ENCODE results near the gene MAT2B. TPM values are rescaled to one million over a fixed set of nuclear protein-coding genes. Genes with fewer than 3 reads are reported as not detected.

The MAT2B gene
- total and polyA plus RNA-seq, 9 of the 15 experiments (the other 6 are each of a cell fraction or from before 2014, with no cell fraction given), result 32.0 to 57.7 (median 43.6) TPM

DNA sequence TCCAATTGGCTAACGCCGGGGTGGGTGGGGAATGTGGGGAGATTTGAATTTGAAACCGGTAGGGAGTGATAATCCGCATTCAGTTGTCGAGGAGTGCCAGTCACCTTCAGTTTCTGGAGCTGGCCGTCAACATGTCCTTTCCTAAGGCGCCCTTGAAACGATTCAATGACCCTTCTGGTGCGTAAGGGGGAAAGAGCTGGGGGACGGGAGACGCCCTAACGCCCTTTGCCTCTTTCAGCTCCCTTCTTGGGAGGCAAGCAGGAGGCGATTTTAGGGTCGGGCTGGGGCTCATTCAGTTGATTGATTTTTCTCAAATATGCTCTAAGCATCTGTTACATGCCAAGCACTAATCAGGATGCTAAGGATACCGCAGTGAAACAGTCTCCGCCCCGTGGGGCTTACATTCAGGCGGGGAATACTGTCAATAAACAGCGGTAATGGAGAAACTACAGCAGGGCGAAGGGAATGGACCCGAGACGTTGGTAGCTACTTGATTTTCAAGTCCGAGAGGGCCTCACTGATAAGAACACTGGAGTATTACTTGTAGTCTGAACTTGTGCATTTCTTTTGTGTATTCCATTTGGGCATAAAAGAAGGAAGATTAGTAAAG is 44.8 kb upstream of the MAT2B start, which contains the start of gene HMMR (continued):
- TF ChIP-seq GTF2F1 (IDR thresholded peaks at IDR 0.05; ENCODE audit: low read depth, low read length) (0 out of 2 replicates have a peak, but pooled peaks have one; percentile 17), ARID2 (IDR thresholded peaks at IDR 0.05) (0 out of 2 replicates have a peak, but pooled peaks have one; percentile 43), HDAC1 (IDR thresholded peaks at IDR 0.05) (peak in 1 of 2 experiments; percentile 77; a peak in 2 of 4 replicates), SMARCB1 (IDR thresholded peaks at IDR 0.05; ENCODE audit: insufficient read length, low read depth) (no peak), ARHGAP35 (IDR thresholded peaks at IDR 0.05; ENCODE audit: partially characterized antibody) (no peak), MYBL2 (IDR thresholded peaks at IDR 0.05; ENCODE audit: low read depth) (peak; percentile 97), MYBL2 (CRISPR knock-in tag; IDR thresholded peaks at IDR 0.05; ENCODE audit: borderline replicate concordance) (no peak; the same call in 1 of the 2 replicates), BRD9 (IDR thresholded peaks at IDR 0.05; ENCODE audit: low read depth, partially characterized antibody) (peak; percentile 50)
- TF ChIP-seq, protein P1, sequence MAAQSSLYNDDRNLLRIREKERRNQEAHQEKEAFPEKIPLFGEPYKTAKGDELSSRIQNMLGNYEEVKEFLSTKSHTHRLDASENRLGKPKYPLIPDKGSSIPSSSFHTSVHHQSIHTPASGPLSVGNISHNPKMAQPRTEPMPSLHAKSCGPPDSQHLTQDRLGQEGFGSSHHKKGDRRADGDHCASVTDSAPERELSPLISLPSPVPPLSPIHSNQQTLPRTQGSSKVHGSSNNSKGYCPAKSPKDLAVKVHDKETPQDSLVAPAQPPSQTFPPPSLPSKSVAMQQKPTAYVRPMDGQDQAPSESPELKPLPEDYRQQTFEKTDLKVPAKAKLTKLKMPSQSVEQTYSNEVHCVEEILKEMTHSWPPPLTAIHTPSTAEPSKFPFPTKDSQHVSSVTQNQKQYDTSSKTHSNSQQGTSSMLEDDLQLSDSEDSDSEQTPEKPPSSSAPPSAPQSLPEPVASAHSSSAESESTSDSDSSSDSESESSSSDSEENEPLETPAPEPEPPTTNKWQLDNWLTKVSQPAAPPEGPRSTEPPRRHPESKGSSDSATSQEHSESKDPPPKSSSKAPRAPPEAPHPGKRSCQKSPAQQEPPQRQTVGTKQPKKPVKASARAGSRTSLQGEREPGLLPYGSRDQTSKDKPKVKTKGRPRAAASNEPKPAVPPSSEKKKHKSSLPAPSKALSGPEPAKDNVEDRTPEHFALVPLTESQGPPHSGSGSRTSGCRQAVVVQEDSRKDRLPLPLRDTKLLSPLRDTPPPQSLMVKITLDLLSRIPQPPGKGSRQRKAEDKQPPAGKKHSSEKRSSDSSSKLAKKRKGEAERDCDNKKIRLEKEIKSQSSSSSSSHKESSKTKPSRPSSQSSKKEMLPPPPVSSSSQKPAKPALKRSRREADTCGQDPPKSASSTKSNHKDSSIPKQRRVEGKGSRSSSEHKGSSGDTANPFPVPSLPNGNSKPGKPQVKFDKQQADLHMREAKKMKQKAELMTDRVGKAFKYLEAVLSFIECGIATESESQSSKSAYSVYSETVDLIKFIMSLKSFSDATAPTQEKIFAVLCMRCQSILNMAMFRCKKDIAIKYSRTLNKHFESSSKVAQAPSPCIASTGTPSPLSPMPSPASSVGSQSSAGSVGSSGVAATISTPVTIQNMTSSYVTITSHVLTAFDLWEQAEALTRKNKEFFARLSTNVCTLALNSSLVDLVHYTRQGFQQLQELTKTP (IDR thresholded peaks at IDR 0.05; ENCODE audit: low read depth in 1 of 2, partially characterized antibody in 2 of 2), result peak; percentile 22 to 44

Measured in K562 (cell line).